ENCODE measurements around the gene ZDHHC12. TPM values are rescaled to one million over a fixed set of nuclear protein-coding genes. Genes with fewer than 3 reads are reported as not detected.

ZDHHC12 gene
- total and polyA plus RNA-seq, 10 of the 15 experiments (the other 5 are each of a cell fraction or from before 2014, with no cell fraction given), result 0.95 to 146 (median 49.9) TPM

- TF ChIP-seq ZBTB11 (CRISPR knock-in tag; IDR thresholded peaks at IDR 0.05) (no peak), NR2C1 (IDR thresholded peaks at IDR 0.05) (0 out of 2 replicates have a peak, but pooled peaks have one; percentile 18), SP1 (IDR thresholded peaks at IDR 0.05; ENCODE audit: low read depth, low read length) (no peak), RAD51 (IDR thresholded peaks at IDR 0.05) (no peak)
Measured at GRCh38 chr9:128764361-128764760, 40.4 kb upstream of the ZDHHC12 start (continued).

GRCh38 chr9:128762671-128763449 lies 38.9 kb upstream of the ZDHHC12 start:
- FAIRE-seq, result no peak
- no TSS peak for BruUV-seq (replicated peaks)
- Histone ChIP-seq H3K79me2 (ENCODE audit: control insufficient read depth, insufficient read depth, low read length) (no peaks in the 10 kb centered on the region), H3K4me1 (ENCODE audit: control insufficient read depth, insufficient read depth, low read length) (no peaks in the 10 kb centered on the region), H3K27me3 (replicated peaks in 1 of 2; ENCODE audit: control insufficient read depth in 2 of 2, insufficient read depth in 2 of 2, low read length in 1 of 2) (no peaks in the 10 kb centered on the region), H4K20me1 (ENCODE audit: control insufficient read depth, insufficient read depth) (no peaks in the 10 kb centered on the region), H3K4me3 (no peak overlapping the region), H2AFZ (ENCODE audit: control insufficient read depth, low read depth, low read length) (no peak overlapping the region), H3K9ac (ENCODE audit: control insufficient read depth, insufficient read depth, low read length) (no peak overlapping the region), H3K27ac (ENCODE audit: control insufficient read depth, insufficient read depth) (no peak overlapping the region), H3K4me2 (ENCODE audit: control insufficient read depth, insufficient read depth) (no peak overlapping the region), H3K36me3 (ENCODE audit: control insufficient read depth in 2 of 2, insufficient read depth in 2 of 2, low read length in 1 of 2) (no peaks in the 10 kb centered on the region), H3K9me3 (replicated peaks; ENCODE audit: control insufficient read depth, insufficient read depth, low read length) (no peaks in the 10 kb centered on the region)
- WGBS (ENCODE audit: insufficient coverage, insufficient replicate concordance, low lambda C conversion rate, missing lambda C conversion rate), result 79% methylated on average over 9 of the region's 9 CpGs
- no peak for DNase-seq (ENCODE audit: low read depth, low spot score)
- in situ Hi-C loops (cut with MboI) (no loop called here), intact Hi-C loops (cut with micrococcal nuclease; ENCODE audit: unreplicated experiment) (no loop called here)
- no peak for ATAC-seq
- ChIA-PET RAD21 (ENCODE audit: unreplicated experiment) (no interaction called here), SMC1A (ENCODE audit: uncharacterized antibody, unreplicated experiment) (interaction anchor here (1.2 kb wide), 1 partner anchor 25 kb away, joined by 3 read pairs; no protein-coding TSS in a partner anchor), CTCF (interaction anchor here (0.8 kb wide), 1 partner anchor 19 kb away, joined by 4 read pairs; no protein-coding TSS in a partner anchor), POLR2A (interaction anchor here (0.6 to 0.7 kb wide), 2 partner anchors 16 to 186 kb away, joined by 3 to 8 read pairs; no protein-coding TSS in a partner anchor)
- no peak for TF ChIP-seq FOXM1 (IDR thresholded peaks at IDR 0.05; ENCODE audit: low read depth, low read length)
- no peak for TF ChIP-seq SP1 (IDR thresholded peaks at IDR 0.05; ENCODE audit: low read depth, low read length)
- TF ChIP-seq SIN3A (IDR thresholded peaks at IDR 0.05; ENCODE audit: low read depth, low read length), result no peak
- TF ChIP-seq KAT2A (conservative IDR thresholded peaks at IDR 0.05; ENCODE audit: control insufficient read depth, low read depth, low read length), result no peak
- TF ChIP-seq IKZF1 (conservative IDR thresholded peaks at IDR 0.05), result no peak
- TF ChIP-seq HSF1 (IDR thresholded peaks at IDR 0.05; ENCODE audit: low read depth, low read length), result no peak
- TF ChIP-seq BMI1 (IDR thresholded peaks at IDR 0.05; ENCODE audit: borderline replicate concordance), result no peak
- TF ChIP-seq IRF3 (IDR thresholded peaks at IDR 0.05), result no peak
- no peak for TF ChIP-seq ZZZ3 (IDR thresholded peaks at IDR 0.05; ENCODE audit: control insufficient read depth, insufficient read length, low read depth)
- no peak for TF ChIP-seq MTA3 (IDR thresholded peaks at IDR 0.05; ENCODE audit: borderline replicate concordance, low read length)
- no peak for TF ChIP-seq IKZF2 (IDR thresholded peaks at IDR 0.05)
